HepG2 (cell line): ENCODE measurements around the gene SH3GL2. TPM values are rescaled to one million over a fixed set of nuclear protein-coding genes. Genes with fewer than 3 reads are reported as not detected.

Source experiments
- ATAC-seq: fragments of 200-7000 bp; cut with Tn5 transposase; 3 replicates; pipeline ENCODE4 v1.9.1; 2020; ENCODE audit warnings: mild to moderate bottlenecking, moderate library complexity
- BruUV-seq: library from RNA; stranded (reverse); fragments of 400-500 nt; replicated peaks from 2 replicates; lab custom pipeline; 2021; lab: Mats Ljungman, UMichigan
- CTCF ChIA-PET: fragments of 300-600 bp; formaldehyde crosslinking; extraction: SDS; loops from one replicate; lab custom pipeline; 2021; ENCODE audit warnings: low total read pairs, inconsistent platforms, low intra/inter-chr PET ratio; lab: Yijun Ruan, JAX
- POLR2A ChIA-PET: fragments of 350-600 bp; sonication (Branson Sonifier 250); formaldehyde crosslinking; loops from one replicate; lab custom pipeline; 2020; ENCODE audit warnings: antibody characterized with exemption, inconsistent platforms; lab: Yijun Ruan, JAX
- DNase-seq: peaks from one replicate; pipeline ENCODE4 v3.0.0-alpha.2; 2015; ENCODE audit warnings: low spot score
- FAIRE-seq: peaks from 3 replicates; lab custom pipeline; 2011; peaks lifted over from hg19 to GRCh38; lab: Jason Lieb, UNC
- H2AFZ ChIP-seq: one replicate; pipeline ENCODE4 v1.6.1; 2011; ENCODE audit warnings: low read length, inconsistent platforms
- H3K27ac ChIP-seq: fragments of 300-600 bp; 3 replicates; pipeline ENCODE4 v1.8.0; 2011; ENCODE audit warnings: mixed run types, mild to moderate bottlenecking, mixed read lengths, low read length, inconsistent platforms; ENCODE audit not compliant: insufficient read depth; ENCODE audit errors: extremely low read length
- H3K27me3 ChIP-seq, 2 experiments: fragments of 200-600 bp in 1 of 2; 2 replicates in 1 of 2; 3 replicates in 1 of 2; pipeline versions ENCODE4 v1.6.0 to v1.8.0; 2011; ENCODE audit warnings: low read length in 2 of 2, mild to moderate bottlenecking in 2 of 2, moderate library complexity in 2 of 2, inconsistent platforms in 1 of 2; ENCODE audit not compliant: insufficient read depth in 2 of 2, control insufficient read depth in 1 of 2
- H3K36me3 ChIP-seq, 2 experiments: fragments of 200-600 bp in 1 of 2; replicated peaks in 1 of 2; 2 replicates in 1 of 2; 3 replicates in 1 of 2; pipeline versions ENCODE4 v1.5.1 to v1.8.0; 2011; ENCODE audit warnings: low read length in 2 of 2, inconsistent platforms in 1 of 2; ENCODE audit not compliant: insufficient read depth in 2 of 2, control insufficient read depth in 1 of 2
- H3K4me1 ChIP-seq: 2 replicates; pipeline ENCODE4 v1.5.1; 2012; ENCODE audit warnings: low read length, inconsistent platforms; ENCODE audit not compliant: insufficient read depth
- H3K4me2 ChIP-seq: 2 replicates; pipeline ENCODE4 v1.6.0; 2011; ENCODE audit warnings: low read depth, low read length, inconsistent platforms
- H3K4me3 ChIP-seq, 3 experiments: fragments of 200-600 bp in 1 of 3; sonication (generic), shearing (Covaris generic) in 1 of 3; replicated peaks in 1 of 3; 2 replicates each; pipeline ENCODE4 v1.5.1; 2011 to 2016; ENCODE audit warnings: low read length in 3 of 3, inconsistent platforms in 2 of 3, low read depth in 2 of 3, mild to moderate bottlenecking in 2 of 3, control low read depth in 1 of 3, mixed read lengths in 1 of 3; ENCODE audit not compliant: insufficient read depth in 1 of 3
- H3K79me2 ChIP-seq: one replicate; pipeline ENCODE4 v1.6.1; 2011; ENCODE audit warnings: low read length, inconsistent platforms; ENCODE audit not compliant: insufficient read depth
- H3K9ac ChIP-seq: 2 replicates; pipeline ENCODE4 v1.6.0; 2011; ENCODE audit warnings: mild to moderate bottlenecking, low read depth, low read length, inconsistent platforms; ENCODE audit not compliant: insufficient read depth
- H3K9me3 ChIP-seq: 2 replicates; pipeline ENCODE4 v1.5.1; 2012; ENCODE audit warnings: mild to moderate bottlenecking, low read length
- H4K20me1 ChIP-seq: 2 replicates; pipeline ENCODE4 v1.6.0; 2011; ENCODE audit warnings: inconsistent platforms, mild to moderate bottlenecking, low read length, moderate library complexity; ENCODE audit not compliant: insufficient read depth
- FOXJ3 ChIP-seq: sonication (generic); formaldehyde crosslinking; IDR thresholded peaks from 2 replicates; pipeline ENCODE4 v1.4.0; 2020; ENCODE audit warnings: missing genetic modification reagents, mild to moderate bottlenecking, borderline replicate concordance
- HBP1 ChIP-seq: IDR thresholded peaks from 2 replicates; pipeline ENCODE4 v1.6.1; 2016; ENCODE audit warnings: low read depth, control low read depth
- HDAC6 ChIP-seq: fragments of 200-600 bp; sonication (generic); IDR thresholded peaks from 2 replicates; pipeline ENCODE4 v1.7.0; 2017; ENCODE audit warnings: mild to moderate bottlenecking, antibody characterized with exemption, low read length, low read depth
- RBM39 ChIP-seq: fragments of 200-400 bp; formaldehyde crosslinking; IDR thresholded peaks from one replicate; pipeline ENCODE4 v1.6.1; 2018; ENCODE audit warnings: antibody characterized with exemption, mild to moderate bottlenecking, low read depth, low read length; ENCODE audit not compliant: poor library complexity, severe bottlenecking
- TEAD2 ChIP-seq: sonication (generic); formaldehyde crosslinking; IDR thresholded peaks from 2 replicates; pipeline ENCODE4 v1.9.0; 2021; ENCODE audit warnings: missing genetic modification reagents
- TFDP2 ChIP-seq: sonication (generic); formaldehyde crosslinking; IDR thresholded peaks from 2 replicates; pipeline ENCODE4 v1.4.0; 2020; ENCODE audit warnings: missing genetic modification reagents
- ZNF414 ChIP-seq: sonication (generic); formaldehyde crosslinking; IDR thresholded peaks from 2 replicates; pipeline ENCODE4 v1.5.0; 2020; ENCODE audit warnings: missing genetic modification reagents
- ZNF749 ChIP-seq: sonication (generic); formaldehyde crosslinking; IDR thresholded peaks from 2 replicates; pipeline ENCODE4 v1.8.0; 2022; ENCODE audit warnings: mild to moderate bottlenecking, missing genetic modification reagents, moderate library complexity, borderline replicate concordance
- ZNF83 ChIP-seq: sonication (generic); formaldehyde crosslinking; IDR thresholded peaks from 2 replicates; pipeline ENCODE4 v1.4.0; 2020; ENCODE audit warnings: missing genetic modification reagents, mild to moderate bottlenecking, borderline replicate concordance
- WGBS: methylation state at CpG from one replicate; pipeline ENCODE4 v1.1.6; 2017; ENCODE audit warnings: low lambda C conversion rate; 5-methylcytosine and 5-hydroxymethylcytosine counted together
- in situ Hi-C: cut with HindIII; loops from 2 replicates; pipeline ENCODE4 v1.10.0; 2017; ENCODE audit warnings: low pct_unique_long_range_greater_than_20kb; ENCODE audit not compliant: extremely low pct_ligation_motif_present
- intact Hi-C: fragments of 100-400 bp; cut with micrococcal nuclease; formaldehyde crosslinking; loops from one replicate; pipeline ENCODE4 v1.10.0; 2022; ENCODE audit not compliant: unreplicated experiment
- polyA plus RNA-seq, 8 experiments: library from polyadenylated mRNA; depleted of rRNA in 3 of 8; stranded (reverse) in 7 of 8; unstranded in 1 of 8; fragments of >200 nt; fragmentation: Illumina TruSeq in 4 of 8; extraction: Trizol in 4 of 8; gene quantifications; 2 replicates each; pipeline versions ENCODE4 v1.2.1 to v1.2.3, GENCODE V29; 2011 to 2016; ENCODE audit warnings: low read depth in 4 of 8, missing spikeins in 1 of 8, mixed read lengths in 1 of 8; ENCODE audit not compliant: insufficient read depth in 1 of 8
- total RNA-seq, 5 experiments: library from RNA; depleted of rRNA; stranded (reverse); fragments of >200 nt; fragmentation: Illumina TruSeq; extraction: Trizol; gene quantifications; 2 replicates each; pipeline ENCODE4 v1.2.3, GENCODE V29; 2016; ENCODE audit warnings: low read depth in 1 of 5
- TF ChIP-seq, protein P1 (sequence below): sonication (generic); formaldehyde crosslinking; IDR thresholded peaks from 2 replicates; pipeline ENCODE4 v1.4.0; 2020; ENCODE audit warnings: mild to moderate bottlenecking, missing genetic modification reagents
- TF ChIP-seq, protein P2 (sequence below): sonication (generic); formaldehyde crosslinking; IDR thresholded peaks from 2 replicates; pipeline ENCODE4 v1.4.0; 2020; ENCODE audit warnings: missing genetic modification reagents

Gene SH3GL2
- total and polyA plus RNA-seq, 2 of the 13 experiments (the other 11 are each of a cell fraction or from before 2014, with no cell fraction given), result 0.04 TPM; not detected in 1

DNA sequence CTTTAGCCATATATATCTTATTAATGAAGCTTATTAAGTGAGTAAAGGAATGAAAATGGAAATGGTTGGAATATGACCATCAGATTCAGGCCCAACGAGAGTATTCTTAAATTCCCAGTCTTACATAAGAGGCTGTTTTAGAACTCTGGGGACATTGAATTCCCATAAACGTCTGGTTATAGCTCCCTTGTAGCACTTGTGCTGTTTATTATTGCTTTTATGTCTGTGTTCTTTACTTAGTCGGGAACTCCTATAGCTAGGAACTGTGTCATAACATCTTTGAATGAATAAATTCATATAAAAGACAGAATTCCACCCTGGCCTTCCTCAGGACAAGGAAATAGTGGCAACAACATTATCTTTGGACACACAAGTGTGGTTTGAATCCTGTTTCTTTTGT is 58.4 kb downstream of the SH3GL2 start:
- Histone ChIP-seq H3K27ac (no peak overlapping the region), H3K4me3 (no peak overlapping the region), H3K4me2 (no peak overlapping the region), H3K27me3 (no peaks in the 10 kb centered on the region), H3K4me1 (no peaks in the 10 kb centered on the region), H3K9ac (no peak overlapping the region), H4K20me1 (no peaks in the 10 kb centered on the region), H3K79me2 (no peaks in the 10 kb centered on the region), H2AFZ (no peak overlapping the region), H3K9me3 (no peaks in the 10 kb centered on the region), H3K36me3 (no peaks in the 10 kb centered on the region)
- in situ Hi-C loops (no loop called here), intact Hi-C loops (no loop called here)
- TF ChIP-seq ZNF749, result no peak
- no peak for TF ChIP-seq TFDP2 (CRISPR knock-in tag)
- ChIA-PET CTCF (no interaction called here), POLR2A (no interaction called here)
- ATAC-seq (no peak), DNase-seq (no peak), FAIRE-seq (no peak)
- 0% methylated on average over 3 of the region's 3 CpGs for WGBS
- BruUV-seq, result no TSS peak

DNA sequence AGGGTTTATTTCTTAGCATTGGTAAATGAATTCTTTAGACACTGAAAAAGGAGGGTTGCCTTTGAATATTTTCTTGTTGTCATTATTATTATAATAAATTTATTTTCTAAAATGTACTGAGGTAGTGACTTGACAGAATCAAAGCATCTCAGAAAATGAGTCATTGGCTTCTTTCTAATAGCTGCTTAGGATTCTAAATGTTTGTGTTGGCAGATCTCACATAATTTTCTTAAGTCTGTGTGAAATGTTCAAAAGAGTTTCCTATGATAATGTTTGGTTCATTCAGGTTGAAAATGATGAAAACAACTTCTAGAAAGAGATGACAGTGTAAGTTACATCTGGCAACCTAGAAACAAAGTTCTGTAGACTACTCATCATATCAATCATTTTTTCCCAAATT is 69.7 kb downstream of the SH3GL2 start:
- no TSS peak for BruUV-seq
- Histone ChIP-seq H3K9me3 (no peaks in the 10 kb centered on the region), H2AFZ (no peak overlapping the region), H3K36me3 (no peaks in the 10 kb centered on the region), H3K27ac (no peak overlapping the region), H3K27me3 (no peaks in the 10 kb centered on the region), H3K9ac (no peak overlapping the region), H4K20me1 (no peaks in the 10 kb centered on the region), H3K4me3 (no peak overlapping the region), H3K4me1 (no peaks in the 10 kb centered on the region), H3K79me2 (no peaks in the 10 kb centered on the region), H3K4me2 (no peak overlapping the region)
- intact Hi-C loops, result no loop called here
- in situ Hi-C loops, result no loop called here
- ChIA-PET POLR2A (no interaction called here), CTCF (no interaction called here)
- FAIRE-seq (no peak), DNase-seq (no peak), ATAC-seq (no peak)
- no peak for TF ChIP-seq FOXJ3
- TF ChIP-seq ZNF414, result no peak
- TF ChIP-seq, protein P1, sequence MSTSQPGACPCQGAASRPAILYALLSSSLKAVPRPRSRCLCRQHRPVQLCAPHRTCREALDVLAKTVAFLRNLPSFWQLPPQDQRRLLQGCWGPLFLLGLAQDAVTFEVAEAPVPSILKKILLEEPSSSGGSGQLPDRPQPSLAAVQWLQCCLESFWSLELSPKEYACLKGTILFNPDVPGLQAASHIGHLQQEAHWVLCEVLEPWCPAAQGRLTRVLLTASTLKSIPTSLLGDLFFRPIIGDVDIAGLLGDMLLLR (CRISPR knock-in tag), result no peak
- TF ChIP-seq HDAC6, result no peak
- no peak for TF ChIP-seq HBP1 (CRISPR knock-in tag)
- TF ChIP-seq ZNF83 (CRISPR knock-in tag), result no peak
- no peak for TF ChIP-seq RBM39
- TF ChIP-seq, protein P2, sequence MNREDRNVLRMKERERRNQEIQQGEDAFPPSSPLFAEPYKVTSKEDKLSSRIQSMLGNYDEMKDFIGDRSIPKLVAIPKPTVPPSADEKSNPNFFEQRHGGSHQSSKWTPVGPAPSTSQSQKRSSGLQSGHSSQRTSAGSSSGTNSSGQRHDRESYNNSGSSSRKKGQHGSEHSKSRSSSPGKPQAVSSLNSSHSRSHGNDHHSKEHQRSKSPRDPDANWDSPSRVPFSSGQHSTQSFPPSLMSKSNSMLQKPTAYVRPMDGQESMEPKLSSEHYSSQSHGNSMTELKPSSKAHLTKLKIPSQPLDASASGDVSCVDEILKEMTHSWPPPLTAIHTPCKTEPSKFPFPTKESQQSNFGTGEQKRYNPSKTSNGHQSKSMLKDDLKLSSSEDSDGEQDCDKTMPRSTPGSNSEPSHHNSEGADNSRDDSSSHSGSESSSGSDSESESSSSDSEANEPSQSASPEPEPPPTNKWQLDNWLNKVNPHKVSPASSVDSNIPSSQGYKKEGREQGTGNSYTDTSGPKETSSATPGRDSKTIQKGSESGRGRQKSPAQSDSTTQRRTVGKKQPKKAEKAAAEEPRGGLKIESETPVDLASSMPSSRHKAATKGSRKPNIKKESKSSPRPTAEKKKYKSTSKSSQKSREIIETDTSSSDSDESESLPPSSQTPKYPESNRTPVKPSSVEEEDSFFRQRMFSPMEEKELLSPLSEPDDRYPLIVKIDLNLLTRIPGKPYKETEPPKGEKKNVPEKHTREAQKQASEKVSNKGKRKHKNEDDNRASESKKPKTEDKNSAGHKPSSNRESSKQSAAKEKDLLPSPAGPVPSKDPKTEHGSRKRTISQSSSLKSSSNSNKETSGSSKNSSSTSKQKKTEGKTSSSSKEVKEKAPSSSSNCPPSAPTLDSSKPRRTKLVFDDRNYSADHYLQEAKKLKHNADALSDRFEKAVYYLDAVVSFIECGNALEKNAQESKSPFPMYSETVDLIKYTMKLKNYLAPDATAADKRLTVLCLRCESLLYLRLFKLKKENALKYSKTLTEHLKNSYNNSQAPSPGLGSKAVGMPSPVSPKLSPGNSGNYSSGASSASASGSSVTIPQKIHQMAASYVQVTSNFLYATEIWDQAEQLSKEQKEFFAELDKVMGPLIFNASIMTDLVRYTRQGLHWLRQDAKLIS (CRISPR knock-in tag), result no peak
- TF ChIP-seq TEAD2 (CRISPR knock-in tag), result no peak
